HG03196 (cell line): Measurements from ENCODE around the gene PLB1.

Source experiments
- ATAC-seq: cut with Tn5 transposase; IDR thresholded peaks from one replicate; pipeline ENCODE4 v1.9.1; 2021; ENCODE audit not compliant: unreplicated experiment

PLB1 gene

GRCh38 chr2:28496781-28497180 is 921 bp downstream of the PLB1 start:
- no peak for ATAC-seq

DNA sequence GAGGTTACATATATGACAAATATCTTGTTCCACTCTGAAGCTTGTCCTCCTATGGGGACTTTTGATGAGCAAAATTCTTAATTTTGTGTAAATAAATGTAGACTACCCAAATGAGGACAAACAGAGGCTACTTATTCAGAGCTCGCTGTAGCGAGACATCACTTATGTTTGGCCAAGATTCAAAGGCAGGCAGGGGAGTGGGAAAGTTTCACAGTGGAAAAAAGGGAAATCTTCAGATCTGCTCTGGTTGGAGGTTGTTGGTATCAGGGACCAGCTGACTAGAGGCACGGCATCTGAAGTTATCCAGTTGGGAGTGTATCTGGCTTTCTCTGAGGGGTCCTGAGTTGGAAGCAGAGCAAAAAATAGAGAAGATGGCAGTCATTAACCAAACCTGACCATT is 1.3 kb downstream of the PLB1 start:
- no peak for ATAC-seq

DNA sequence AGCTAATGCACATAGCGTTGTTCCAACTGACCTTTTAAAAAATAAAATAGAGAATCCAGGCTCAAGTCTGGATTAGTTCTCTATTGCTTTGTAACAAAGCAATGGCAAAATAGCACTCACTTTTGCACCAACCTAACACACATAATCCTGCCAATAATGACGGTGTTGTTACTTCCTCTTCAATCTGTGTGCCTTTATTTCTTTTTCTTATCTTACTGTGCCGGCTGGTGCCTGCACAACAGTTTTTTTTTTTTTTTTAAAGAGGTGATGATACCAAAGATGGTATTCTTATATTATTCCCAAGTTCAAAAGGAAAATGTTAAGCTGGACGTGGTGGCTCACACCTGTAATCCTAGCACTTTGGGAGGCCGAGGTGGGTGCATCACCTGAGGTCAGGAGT is 3.4 kb downstream of the PLB1 start:
- ATAC-seq = no peak

DNA sequence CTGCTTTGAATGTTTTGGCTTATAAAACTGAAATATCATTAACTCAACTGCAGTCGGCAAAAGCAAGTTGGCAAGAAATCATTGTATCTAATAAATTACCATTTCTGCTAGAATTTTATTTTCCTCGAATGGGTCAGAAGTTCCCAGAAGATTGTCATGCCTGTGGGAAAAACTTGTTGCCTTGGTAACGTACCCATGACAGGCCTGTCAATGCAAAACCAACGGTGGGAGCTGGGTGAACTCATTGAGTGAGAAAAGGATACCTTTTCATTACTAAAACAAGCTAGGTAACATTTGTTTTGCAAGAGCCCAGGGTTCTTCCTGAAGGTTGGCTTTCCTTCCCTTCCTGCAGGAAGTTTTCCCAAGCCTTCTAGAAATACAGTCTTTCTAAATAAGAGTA is 9.5 kb downstream of the PLB1 start:
- no peak for ATAC-seq

DNA sequence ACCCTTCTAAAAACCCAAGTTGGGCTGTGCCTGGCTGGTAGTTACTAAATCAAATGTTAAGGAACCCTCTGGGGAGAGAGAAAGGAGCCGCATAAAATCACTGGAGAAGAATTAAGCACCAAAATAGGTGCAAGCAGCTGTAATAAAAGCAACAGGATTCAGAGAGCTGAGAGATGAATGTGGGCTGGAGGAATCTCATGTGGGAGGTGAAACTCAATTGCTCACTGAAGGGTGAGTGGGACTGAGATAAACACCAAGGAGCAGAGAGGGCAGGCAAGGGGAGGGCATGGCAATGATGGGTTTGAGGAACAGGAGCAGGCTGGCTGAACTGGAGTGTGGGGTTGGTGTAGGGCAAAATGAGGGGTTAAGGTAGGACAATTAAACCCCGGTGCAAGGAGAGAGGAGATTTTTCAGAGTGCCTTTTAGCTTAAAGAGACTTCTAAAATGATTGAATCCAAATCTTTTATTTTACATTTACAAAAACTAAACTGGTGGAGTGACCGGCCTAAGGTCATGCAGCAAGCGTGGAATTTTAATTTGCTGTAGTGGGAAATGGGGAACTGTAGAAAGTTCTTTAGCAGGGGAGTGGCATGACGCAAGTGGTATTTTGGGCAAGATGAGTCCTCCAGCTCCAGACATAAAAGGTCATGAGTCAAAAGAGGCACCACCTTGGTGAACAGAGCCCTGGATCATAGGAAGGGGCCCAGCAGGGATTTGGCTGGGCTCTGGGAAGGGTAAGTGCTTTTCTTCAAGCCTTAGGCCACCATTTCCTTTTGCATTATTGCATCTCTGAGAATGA is 10.5 kb downstream of the PLB1 start:
- no peak for ATAC-seq

DNA sequence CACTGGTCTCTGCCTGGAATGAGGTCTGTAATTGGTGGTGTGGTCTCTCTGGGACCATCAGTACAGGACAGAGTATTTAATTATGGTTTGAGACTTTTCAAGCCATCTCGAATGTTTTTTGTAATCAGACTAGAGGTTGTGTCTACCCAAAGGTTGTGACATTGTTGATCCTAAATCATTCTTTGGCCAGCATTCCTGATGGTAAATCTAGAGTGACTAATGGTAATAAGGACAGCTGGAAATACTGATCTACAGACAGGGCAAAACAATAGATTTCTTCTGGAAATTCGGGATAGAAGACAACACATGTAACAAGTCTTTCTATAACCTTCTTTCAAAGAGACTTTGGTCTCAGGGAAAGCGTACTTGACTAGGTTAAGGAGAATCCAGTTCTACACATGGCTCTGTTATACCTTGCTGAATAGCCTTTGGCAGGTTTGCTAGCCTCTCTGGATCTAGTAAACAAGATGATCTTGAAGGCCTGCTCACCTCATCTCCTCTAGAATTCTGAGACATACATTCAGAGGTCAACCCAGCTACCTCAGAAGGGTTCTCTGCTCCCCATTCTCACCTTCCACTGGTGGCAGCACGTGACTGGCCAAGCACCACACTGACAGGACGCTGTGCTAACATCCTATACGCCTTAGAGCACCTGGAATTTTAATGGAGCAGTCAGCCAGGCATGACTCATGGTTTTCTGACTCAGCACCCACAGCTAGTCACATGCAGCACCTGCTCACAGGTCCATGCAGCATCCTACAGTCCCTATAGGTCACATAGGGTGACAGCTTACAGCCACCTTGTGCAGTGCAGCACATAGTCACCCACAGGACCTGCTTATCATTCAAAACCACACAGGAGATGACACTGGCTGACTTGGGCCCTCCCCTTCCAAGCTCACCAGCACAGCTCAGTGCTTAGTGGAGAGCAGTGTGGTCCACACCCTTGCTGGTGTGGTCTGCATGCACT is 12.2 kb downstream of the PLB1 start:
- no peak for ATAC-seq

- no peak for ATAC-seq
Measured at GRCh38 chr2:28509361-28509760, 13.5 kb downstream of the PLB1 start.

- no peak for ATAC-seq
Measured at GRCh38 chr2:28510184-28510583, 14.3 kb downstream of the PLB1 start.

DNA sequence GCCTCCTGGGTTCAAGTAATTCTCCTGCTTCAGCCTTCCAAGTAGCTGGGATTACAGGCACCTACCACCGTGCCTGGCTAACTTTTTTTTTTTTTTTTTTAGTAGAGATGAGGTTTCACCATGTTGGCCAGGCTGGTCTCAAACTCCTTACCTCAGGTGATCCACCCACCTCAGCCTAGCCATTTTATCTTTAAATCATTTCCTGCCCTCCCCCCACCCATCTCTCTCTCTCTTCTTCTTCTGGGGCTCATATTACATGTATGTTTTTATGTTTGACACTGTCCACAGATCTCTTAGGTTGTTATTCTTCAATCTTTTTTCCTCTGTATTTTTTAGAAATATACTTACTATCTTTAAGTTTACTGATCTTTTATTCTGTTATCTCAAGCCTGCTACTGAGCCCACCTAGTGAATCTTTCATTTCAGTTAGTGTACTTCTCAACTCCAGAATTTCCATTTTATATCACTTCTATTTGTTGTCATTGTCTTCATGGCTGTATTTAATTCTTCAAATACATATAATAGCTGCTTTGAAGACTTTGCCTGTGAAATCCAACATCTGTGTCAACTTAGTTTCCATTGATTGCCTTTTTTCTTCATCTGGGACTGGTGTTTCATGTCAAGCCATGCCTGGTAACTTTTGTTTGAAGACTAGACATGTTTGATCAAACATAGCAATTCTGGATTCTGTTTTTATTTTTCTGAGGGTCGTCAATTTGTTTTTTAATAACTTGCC is 16.2 kb downstream of the PLB1 start:
- no peak for ATAC-seq

GRCh38 chr2:28512607-28512965 is 16.7 kb downstream of the PLB1 start:
- ATAC-seq = no peak

DNA sequence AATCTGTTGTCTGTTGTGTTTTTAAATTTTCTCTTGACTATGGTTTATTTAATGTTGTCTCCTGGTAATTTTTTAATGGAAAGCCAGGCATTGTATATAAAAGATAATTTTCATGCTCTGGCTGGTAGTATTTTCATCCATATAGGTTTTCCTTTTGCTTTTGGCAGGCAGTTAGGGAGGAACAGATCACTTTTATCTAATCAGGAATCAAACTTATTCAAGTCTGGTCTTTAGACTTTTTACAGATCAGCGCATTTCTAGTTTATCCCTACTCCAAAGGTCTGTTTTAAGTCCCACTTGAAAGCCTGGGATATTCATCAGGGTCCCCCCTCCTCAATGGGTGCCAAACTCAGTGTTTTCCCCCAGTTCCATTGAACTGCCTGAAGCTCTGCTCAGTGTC is 17.2 kb downstream of the PLB1 start:
- no peak for ATAC-seq

DNA sequence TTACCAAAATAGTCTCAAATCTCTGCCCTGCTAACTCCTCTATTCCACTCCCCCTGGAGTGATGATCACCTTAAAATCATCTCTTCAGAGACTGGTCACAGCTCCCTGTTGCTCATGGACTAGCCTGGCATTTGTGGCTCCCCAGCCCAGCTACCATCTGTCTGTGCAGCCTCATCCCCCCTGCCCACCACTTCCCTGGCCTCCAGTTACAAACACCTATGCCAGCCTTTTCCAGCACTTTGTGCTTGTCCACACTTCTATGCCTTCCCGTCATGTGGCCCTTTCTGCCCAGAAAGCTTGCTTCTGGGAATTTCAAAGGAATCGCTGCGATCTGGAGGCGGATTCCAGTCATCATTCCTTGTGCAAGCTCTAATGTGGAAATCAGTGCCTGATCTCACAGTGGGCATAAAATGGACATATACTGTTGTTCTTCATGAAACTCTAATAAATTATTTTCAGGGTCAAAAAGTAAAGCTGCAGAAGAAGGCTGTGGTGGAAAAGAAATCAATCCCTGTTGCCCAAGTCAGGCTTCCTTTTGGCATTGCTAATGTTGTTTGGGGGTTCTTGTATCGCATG is 19.4 kb downstream of the PLB1 start:
- ATAC-seq = no peak

DNA sequence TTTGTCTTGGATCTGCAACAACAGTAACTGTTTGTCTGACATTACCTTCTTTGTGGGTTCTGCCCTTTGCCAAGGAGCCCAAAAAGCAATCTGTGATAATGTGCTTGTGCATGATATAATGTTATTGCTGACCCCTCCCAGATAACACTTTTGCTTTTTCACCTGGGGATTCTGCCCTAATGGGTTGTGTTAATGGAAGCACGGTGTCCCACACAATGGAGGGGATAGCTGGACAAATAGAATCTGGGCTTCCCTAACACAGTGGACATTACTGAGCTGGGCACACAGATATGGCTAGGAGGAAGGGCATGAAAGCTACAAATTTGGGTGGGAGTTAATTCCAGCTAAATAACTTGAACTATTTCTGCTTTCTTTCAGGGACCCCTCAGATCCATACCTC is 20.6 kb downstream of the PLB1 start:
- no peak for ATAC-seq

GRCh38 chr2:28516950-28517349 is 21.1 kb downstream of the PLB1 start:
- ATAC-seq = no peak

DNA sequence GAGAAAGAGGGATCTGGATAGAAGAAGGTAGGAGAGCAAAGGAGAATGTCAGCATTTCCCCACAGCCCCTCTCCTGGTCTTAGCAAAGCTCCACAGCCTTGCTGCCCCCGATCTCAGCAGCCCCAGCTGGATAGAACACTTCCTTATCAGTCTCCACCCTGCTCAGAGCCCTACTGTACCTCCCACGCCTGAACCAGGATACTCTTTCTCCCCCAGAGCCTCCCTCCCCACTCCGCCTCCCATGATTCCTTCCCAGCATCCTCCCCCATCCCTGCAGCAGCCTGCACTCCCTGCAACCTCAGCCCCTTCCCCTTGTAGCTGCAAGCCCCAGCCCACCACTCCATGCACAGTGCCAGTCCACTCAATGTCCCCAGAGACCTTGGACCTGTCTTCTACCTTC is 25.8 kb downstream of the PLB1 start:
- no peak for ATAC-seq

GRCh38 chr2:28522481-28522880 is 26.6 kb downstream of the PLB1 start:
- no peak for ATAC-seq

DNA sequence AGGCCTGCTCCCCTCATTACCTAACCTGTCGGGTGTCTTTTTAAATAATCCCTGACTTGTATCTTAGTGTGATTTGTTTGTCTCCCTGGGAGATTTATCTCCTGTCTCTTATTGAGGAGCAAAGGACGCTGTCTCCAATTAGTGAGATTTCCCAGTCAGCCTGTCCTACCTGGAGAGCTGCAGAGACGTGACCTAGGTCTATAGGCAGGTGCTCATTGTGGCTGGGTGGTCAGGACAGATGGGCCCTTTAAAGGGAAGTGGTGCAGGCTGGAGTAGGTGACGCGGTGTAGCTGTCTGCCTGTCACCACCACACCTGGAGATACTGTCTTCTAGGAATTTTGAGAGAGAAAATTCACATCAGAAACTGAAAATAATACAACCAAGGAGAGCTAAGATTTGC is 28.0 kb downstream of the PLB1 start:
- ATAC-seq = no peak

- ATAC-seq = no peak
Measured at GRCh38 chr2:28525481-28525880, 29.6 kb downstream of the PLB1 start.

DNA sequence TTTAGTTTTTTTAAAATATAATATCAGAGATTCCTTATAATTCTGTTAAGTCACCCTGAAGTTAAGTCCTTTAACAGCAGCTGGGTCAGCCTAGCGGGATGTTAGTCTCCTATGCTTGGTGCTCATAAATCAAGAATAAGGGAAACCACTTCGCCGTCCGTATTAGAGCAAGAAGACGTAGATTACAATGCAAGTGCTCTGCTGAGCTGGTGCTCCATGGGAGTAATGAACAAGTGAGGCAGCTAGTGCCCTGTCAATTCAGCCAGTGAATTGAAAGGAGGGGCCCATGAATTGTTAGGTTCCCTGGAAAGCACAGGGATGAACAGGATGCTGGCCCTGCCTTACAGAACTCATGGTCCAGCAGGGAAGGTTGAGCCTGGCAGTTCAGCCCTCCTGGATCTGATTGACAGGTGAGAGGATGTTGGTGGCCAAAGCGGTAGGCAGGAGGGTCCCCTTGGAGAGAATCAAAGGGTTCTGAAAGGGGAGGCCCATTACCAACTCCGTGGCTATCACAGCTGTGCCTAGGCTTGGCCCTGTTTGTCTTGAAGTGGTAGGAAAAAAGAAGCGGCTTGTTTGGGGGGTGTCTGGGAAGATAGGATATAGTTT is 30.8 kb downstream of the PLB1 start:
- ATAC-seq = no peak

- ATAC-seq = no peak
Measured at GRCh38 chr2:28527196-28527595, 31.3 kb downstream of the PLB1 start.

DNA sequence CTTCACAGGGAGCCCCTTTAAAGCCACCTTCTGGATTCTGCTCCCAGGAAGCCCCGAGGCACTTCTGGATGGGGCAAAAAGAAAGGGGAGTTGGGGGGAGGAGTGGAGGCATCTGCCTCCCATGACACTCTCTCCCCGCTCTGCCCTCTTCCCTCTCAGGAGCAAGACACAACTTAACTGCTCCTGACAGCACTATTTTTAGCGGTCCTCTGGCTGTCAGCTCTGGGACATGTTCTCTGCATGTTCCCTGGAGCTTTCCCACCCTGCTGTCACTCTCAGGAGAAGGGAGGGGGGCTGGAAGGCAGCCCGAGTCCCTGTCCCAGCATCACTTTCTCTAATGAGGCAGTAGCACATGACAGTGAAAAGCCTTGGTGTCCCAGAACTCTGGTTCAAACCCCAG is 32.3 kb downstream of the PLB1 start:
- ATAC-seq = no peak
